Measurements from ENCODE around the gene CTRB2.

The CTRB2 gene

DNA sequence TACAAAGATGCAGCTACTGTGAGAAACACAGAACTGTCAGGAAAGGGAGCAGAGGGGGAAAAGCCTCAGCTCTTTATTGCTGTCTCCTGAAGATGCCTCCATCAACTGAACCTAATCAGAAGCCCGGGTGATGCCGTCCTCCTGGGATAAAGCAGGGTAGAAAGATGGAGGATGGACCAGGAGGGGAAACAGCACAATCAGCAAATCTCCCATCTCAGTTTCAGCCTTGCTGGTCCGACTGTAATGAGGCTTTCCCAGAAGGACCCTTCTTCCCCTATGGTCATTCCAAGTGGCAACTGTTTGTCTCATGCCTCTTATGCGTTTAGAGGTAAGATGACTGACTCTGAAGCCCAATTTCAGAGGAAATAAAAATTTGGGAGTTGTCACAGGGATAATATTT, 34.4 kb downstream of the CTRB2 start:
- no peak for DNase-seq (ENCODE audit: low read depth)

DNA sequence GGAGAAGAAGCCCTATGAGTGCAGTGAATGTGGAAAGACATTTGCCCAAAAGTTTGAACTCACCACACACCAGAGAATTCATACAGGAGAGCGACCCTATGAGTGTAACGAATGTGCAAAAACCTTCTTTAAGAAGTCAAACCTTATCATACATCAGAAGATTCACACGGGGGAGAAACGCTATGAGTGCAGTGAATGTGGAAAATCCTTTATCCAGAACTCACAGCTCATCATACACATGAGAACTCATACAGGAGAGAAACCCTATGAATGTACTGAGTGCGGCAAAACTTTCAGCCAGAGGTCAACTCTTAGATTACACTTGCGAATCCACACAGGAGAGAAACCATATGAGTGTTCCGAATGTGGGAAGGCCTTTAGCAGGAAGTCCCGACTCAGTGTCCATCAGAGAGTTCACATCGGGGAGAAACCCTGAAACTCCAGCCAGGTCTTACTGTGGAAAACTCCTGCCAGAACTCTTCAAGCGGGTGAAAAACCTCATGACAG, 37.0 kb downstream of the CTRB2 start:
- no peak for DNase-seq (ENCODE audit: low read depth)

DNA sequence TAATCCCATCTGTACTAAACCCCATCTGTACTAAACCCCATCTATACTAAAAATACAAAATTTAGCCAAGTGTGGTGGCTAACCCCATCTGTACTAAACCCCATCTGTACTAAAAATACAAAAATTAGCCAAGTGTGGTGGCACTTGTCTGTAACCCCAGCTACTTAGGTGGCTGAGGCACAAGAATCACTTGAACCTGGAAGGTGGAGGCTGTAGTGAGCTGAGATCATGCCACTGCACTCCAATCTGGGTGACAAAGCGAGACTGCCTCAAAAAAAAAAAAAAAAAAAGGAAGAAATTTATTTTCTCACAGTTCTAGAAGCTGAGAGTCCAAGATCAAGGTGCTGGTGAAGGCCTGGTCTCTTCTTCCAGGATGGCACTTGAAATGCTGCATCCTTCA, 46.6 kb downstream of the CTRB2 start:
- DNase-seq (ENCODE audit: low read depth), result no peak
